Suprapubic skin (tissue), 4 donors: ENCODE results near the gene CDK15. TPM values are rescaled to one million over a fixed set of nuclear protein-coding genes. Genes with fewer than 3 reads are reported as not detected.

Experiments
- DNase-seq, 2 donors: peaks; one replicate each; pipeline ENCODE4 v3.0.0-alpha.2; 2019; ENCODE audit warnings: low spot score in 2 of 2
- H3K27ac ChIP-seq: fragments of 200-600 bp; sonication (generic); one replicate; pipeline ENCODE4 v1.5.1; 2019
- H3K27me3 ChIP-seq: fragments of 200-600 bp; sonication (generic); one replicate; pipeline ENCODE4 v1.5.1; 2019
- H3K36me3 ChIP-seq: fragments of 200-600 bp; sonication (generic); one replicate; pipeline ENCODE4 v1.5.1; 2019
- H3K4me1 ChIP-seq: fragments of 200-600 bp; sonication (generic); one replicate; pipeline ENCODE4 v1.5.1; 2019
- H3K4me3 ChIP-seq: fragments of 200-600 bp; sonication (generic); one replicate; pipeline ENCODE4 v1.5.1; 2019; ENCODE audit warnings: mild to moderate bottlenecking
- H3K9me3 ChIP-seq: fragments of 200-600 bp; sonication (generic); one replicate; pipeline ENCODE4 v1.5.1; 2019
- CTCF ChIP-seq, 2 donors: fragments of 200-600 bp in 1 of 2; fragments of 450-650 bp in 1 of 2; sonication (generic) in 1 of 2; IDR thresholded peaks; one replicate each; pipeline ENCODE4 v1.5.1; 2016 to 2019; ENCODE audit warnings: antibody characterized with exemption in 2 of 2, mild to moderate bottlenecking in 1 of 2, moderate library complexity in 1 of 2
- EP300 ChIP-seq: sonication (generic); formaldehyde crosslinking; IDR thresholded peaks from one replicate; pipeline ENCODE4 v1.6.1; 2017; ENCODE audit warnings: antibody characterized with exemption
- POLR2A ChIP-seq, 2 donors: fragments of 450-650 bp; IDR thresholded peaks; one replicate each; pipeline ENCODE4 v1.6.1; 2017; ENCODE audit warnings: antibody characterized with exemption in 2 of 2, mild to moderate bottlenecking in 2 of 2, moderate library complexity in 2 of 2
- POLR2AphosphoS5 ChIP-seq, 3 donors: sonication (generic); formaldehyde crosslinking; IDR thresholded peaks; one replicate each; pipeline ENCODE4 v1.6.1; 2017; ENCODE audit warnings: antibody characterized with exemption in 3 of 3
- WGBS: methylation state at CpG from one replicate; pipeline ENCODE4 v1.1.5; 2018; 5-methylcytosine and 5-hydroxymethylcytosine counted together
- total RNA-seq, 4 donors: library from RNA; depleted of rRNA; stranded (reverse); fragments of >200 nt; gene quantifications; one replicate each; pipeline ENCODE4 v1.1.0, GENCODE V29; 2016

Gene CDK15
- total RNA-seq, 4 donors from 2014 or later: 0.13 to 0.97 (median 0.66) TPM

GRCh38 chr2:201880579-201880978, 74.2 kb downstream of the CDK15 start:
- TF ChIP-seq EP300 (no peak), POLR2AphosphoS5 (IDR thresholded peaks at IDR 0.05) (no peak), CTCF (IDR thresholded peaks at IDR 0.05) (no peak), POLR2A (IDR thresholded peaks at IDR 0.05) (no peak)
- Histone ChIP-seq H3K9me3 (no peaks in the 10 kb centered on the region), H3K36me3 (no peaks in the 10 kb centered on the region), H3K27ac (no peak overlapping the region), H3K4me3 (no peak overlapping the region), H3K4me1 (peaks cover 19% of the 10 kb centered on the region), H3K27me3 (no peaks in the 10 kb centered on the region)
- peak in 1 of 2 donors; percentile 72 for DNase-seq
- WGBS: 40% methylated on average over 3 of the region's 3 CpGs

- 41% methylated on average over 9 of the region's 9 CpGs for WGBS
- Histone ChIP-seq H3K36me3 (no peaks in the 10 kb centered on the region), H3K27ac (no peak overlapping the region), H3K4me3 (no peak overlapping the region), H3K27me3 (no peaks in the 10 kb centered on the region), H3K9me3 (no peaks in the 10 kb centered on the region), H3K4me1 (peaks cover 19% of the 10 kb centered on the region)
- no peak for TF ChIP-seq EP300
- no peak for TF ChIP-seq POLR2A (IDR thresholded peaks at IDR 0.05)
- TF ChIP-seq CTCF (IDR thresholded peaks at IDR 0.05): no peak
- no peak for TF ChIP-seq POLR2AphosphoS5 (IDR thresholded peaks at IDR 0.05)
- DNase-seq: peak; percentile 74 to 79
Observed at GRCh38 chr2:201880993-201881611, 74.8 kb downstream of the CDK15 start.

GRCh38 chr2:201881741-201882140, 75.4 kb downstream of the CDK15 start:
- Histone ChIP-seq H3K4me1 (peaks cover 19% of the 10 kb centered on the region), H3K27ac (no peak overlapping the region), H3K4me3 (no peak overlapping the region), H3K27me3 (no peaks in the 10 kb centered on the region), H3K9me3 (no peaks in the 10 kb centered on the region), H3K36me3 (no peaks in the 10 kb centered on the region)
- 83% methylated on average over 4 of the region's 4 CpGs for WGBS
- DNase-seq: peak in 1 of 2 donors; percentile 4
- TF ChIP-seq POLR2A (IDR thresholded peaks at IDR 0.05): no peak
- TF ChIP-seq EP300: no peak
- no peak for TF ChIP-seq POLR2AphosphoS5 (IDR thresholded peaks at IDR 0.05)

GRCh38 chr2:201882353-201883090, 76.2 kb downstream of the CDK15 start:
- H3K4me3 ChIP-seq: peak overlapping the region; percentile 9
- no peak for TF ChIP-seq POLR2AphosphoS5 (IDR thresholded peaks at IDR 0.05)
- TF ChIP-seq EP300: no peak
- TF ChIP-seq CTCF (IDR thresholded peaks at IDR 0.05): no peak
- TF ChIP-seq POLR2A (IDR thresholded peaks at IDR 0.05): no peak
- H3K27ac ChIP-seq: no peak overlapping the region
- whole genome bisulfite sequencing: 7% methylated on average over 14 of the region's 14 CpGs
- H3K9me3 ChIP-seq: no peaks in the 10 kb centered on the region
- DNase-seq: peak in 1 of 2 donors; percentile 79
- no peaks in the 10 kb centered on the region for H3K27me3 ChIP-seq
- H3K36me3 ChIP-seq: no peaks in the 10 kb centered on the region
- H3K4me1 ChIP-seq: peaks cover 19% of the 10 kb centered on the region

- Histone ChIP-seq H3K36me3 (no peaks in the 10 kb centered on the region), H3K9me3 (no peaks in the 10 kb centered on the region), H3K27me3 (no peaks in the 10 kb centered on the region), H3K27ac (no peak overlapping the region), H3K4me1 (peaks cover 27% of the 10 kb centered on the region), H3K4me3 (no peak overlapping the region)
- TF ChIP-seq POLR2AphosphoS5 (IDR thresholded peaks at IDR 0.05) (no peak), EP300 (no peak), CTCF (IDR thresholded peaks at IDR 0.05) (no peak), POLR2A (IDR thresholded peaks at IDR 0.05) (no peak)
- WGBS: 54% methylated on average over 8 of the region's 8 CpGs
- peak in 1 of 2 donors; percentile 24 for DNase-seq
Observed at GRCh38 chr2:201883606-201884369, 77.5 kb downstream of the CDK15 start.
